AG04449 (cell line): ENCODE data around the gene SCGB3A1.

Experiments used
- CTCF ChIA-PET: fragments of 350-600 bp; formaldehyde crosslinking; extraction: SDS; loops from one replicate; lab custom pipeline; 2021; ENCODE audit warnings: antibody characterized with exemption; lab: Yijun Ruan, JAX
- POLR2A ChIA-PET: fragments of 400-600, 350-600 bp; formaldehyde crosslinking; extraction: SDS; loops from one replicate; lab custom pipeline; 2020; ENCODE audit warnings: antibody characterized with exemption, inconsistent platforms; lab: Yijun Ruan, JAX
- DNase-seq: peaks from one replicate; pipeline ENCODE4 v3.0.0-alpha.2; 2010; ENCODE audit warnings: low read depth, low spot score
- H3K4me3 ChIP-seq: 2 replicates; pipeline ENCODE4 v1.5.1; 2011; ENCODE audit warnings: low read depth, mild to moderate bottlenecking, control low read depth, low read length
- TF ChIP-seq, protein P1 (sequence below): IDR thresholded peaks from one replicate; pipeline ENCODE4 v1.5.1; 2011; ENCODE audit warnings: mild to moderate bottlenecking, moderate library complexity, low read length, control low read depth, inconsistent platforms; ENCODE audit not compliant: insufficient read depth; ENCODE audit errors: missing control alignments

Gene SCGB3A1

DNA sequence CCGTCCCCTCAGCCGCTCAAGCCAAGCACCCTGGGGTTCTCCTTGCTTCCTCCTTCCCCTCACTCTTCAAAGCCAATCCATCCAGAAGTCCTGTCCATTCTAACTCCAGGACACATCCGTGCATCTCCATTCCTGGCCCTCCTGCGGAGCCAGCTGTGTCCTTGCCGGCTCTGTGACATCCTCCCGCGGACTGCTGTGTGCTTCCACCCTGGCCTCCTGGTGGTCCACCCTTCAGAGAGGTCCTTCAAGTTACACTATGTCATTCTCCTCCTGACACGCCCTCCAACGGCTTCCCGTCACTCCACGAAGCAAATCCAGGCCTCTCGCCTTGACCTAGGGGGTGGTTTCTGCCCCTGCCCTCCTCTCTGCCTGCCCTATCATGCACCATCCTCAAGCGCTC is 13.0 kb upstream of the SCGB3A1 start:
- TF ChIP-seq, protein P1, sequence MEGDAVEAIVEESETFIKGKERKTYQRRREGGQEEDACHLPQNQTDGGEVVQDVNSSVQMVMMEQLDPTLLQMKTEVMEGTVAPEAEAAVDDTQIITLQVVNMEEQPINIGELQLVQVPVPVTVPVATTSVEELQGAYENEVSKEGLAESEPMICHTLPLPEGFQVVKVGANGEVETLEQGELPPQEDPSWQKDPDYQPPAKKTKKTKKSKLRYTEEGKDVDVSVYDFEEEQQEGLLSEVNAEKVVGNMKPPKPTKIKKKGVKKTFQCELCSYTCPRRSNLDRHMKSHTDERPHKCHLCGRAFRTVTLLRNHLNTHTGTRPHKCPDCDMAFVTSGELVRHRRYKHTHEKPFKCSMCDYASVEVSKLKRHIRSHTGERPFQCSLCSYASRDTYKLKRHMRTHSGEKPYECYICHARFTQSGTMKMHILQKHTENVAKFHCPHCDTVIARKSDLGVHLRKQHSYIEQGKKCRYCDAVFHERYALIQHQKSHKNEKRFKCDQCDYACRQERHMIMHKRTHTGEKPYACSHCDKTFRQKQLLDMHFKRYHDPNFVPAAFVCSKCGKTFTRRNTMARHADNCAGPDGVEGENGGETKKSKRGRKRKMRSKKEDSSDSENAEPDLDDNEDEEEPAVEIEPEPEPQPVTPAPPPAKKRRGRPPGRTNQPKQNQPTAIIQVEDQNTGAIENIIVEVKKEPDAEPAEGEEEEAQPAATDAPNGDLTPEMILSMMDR, result no peak
- DNase-seq, result no peak
- POLR2A ChIA-PET, result no interaction called here
- no peak overlapping the region for H3K4me3 ChIP-seq
- CTCF ChIA-PET, result interaction anchor here (0.8 to 2.7 kb wide), 3 partner anchors 82 to 310 kb away, joined by 3 to 19 read pairs (median 4); no protein-coding TSS in a partner anchor

DNA sequence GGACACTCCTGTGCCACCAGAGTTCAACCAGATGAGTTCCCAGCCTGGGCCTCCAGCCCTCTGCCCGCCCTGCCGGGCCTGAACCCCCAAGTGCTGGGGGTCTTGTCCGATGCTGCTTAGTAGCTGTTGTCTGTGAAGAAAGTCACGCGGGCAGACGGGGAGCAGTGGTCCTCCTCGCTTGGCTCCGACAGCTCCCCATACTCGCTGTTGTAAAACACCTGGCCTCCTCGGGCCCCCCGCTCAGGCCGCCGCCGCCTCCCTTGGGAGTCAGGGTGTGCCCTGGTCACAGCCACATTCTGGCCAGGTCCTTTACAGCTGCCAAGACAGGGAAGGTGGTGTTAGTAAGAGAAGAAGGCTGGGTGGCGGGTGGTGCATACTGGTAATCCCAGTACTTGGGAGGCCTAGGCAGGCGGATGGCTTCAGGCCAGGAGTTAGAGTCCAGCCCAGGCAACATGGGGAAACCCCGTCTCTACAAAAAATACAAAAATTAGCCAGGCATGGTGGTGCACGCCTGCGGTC is 11.8 kb upstream of the SCGB3A1 start:
- no peak for DNase-seq
- ChIA-PET POLR2A (interaction anchor here (0.6 kb wide), 1 partner anchor 407 kb away, joined by 3 read pairs; no protein-coding TSS in a partner anchor), CTCF (interaction anchor here (1.0 to 1.1 kb wide), 2 partner anchors 309 to 310 kb away, joined by 3 to 4 read pairs; no protein-coding TSS in a partner anchor)
- TF ChIP-seq, protein P1, result no peak
- no peak overlapping the region for H3K4me3 ChIP-seq

DNA sequence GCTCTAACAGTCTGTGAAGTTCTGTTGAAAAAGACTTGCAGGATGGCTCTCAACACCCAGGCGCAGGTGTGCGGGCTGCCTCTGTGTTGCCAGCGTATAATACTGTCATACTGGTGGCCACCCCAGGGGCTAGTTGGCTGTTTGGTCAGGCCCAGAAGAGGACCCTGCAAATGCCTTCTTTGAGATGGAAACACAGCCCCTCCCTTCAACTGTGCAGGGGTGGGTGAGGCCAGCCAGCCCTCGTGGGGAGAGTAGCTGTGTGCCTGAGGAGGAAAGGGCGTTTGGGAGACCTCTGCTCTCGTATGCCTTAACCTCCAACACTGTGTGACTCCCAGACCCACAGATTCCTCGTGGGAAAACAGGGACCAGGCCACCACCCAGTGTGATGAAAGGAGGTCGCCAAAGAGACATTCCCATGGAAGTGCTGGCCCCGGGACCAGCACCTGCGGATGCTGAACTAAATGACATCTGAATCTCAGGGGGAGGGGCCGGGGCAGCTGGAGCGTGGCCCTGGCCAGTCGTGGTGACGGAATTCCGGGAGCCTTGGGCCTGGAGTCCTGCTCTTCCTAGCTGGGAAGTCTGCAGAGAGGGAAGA is 11.3 kb upstream of the SCGB3A1 start:
- TF ChIP-seq, protein P1, result no peak
- no peak overlapping the region for H3K4me3 ChIP-seq
- POLR2A ChIA-PET, result no interaction called here
- CTCF ChIA-PET, result interaction anchor here (1.1 kb wide), 1 partner anchor 310 kb away, joined by 3 read pairs; no protein-coding TSS in a partner anchor
- no peak for DNase-seq

DNA sequence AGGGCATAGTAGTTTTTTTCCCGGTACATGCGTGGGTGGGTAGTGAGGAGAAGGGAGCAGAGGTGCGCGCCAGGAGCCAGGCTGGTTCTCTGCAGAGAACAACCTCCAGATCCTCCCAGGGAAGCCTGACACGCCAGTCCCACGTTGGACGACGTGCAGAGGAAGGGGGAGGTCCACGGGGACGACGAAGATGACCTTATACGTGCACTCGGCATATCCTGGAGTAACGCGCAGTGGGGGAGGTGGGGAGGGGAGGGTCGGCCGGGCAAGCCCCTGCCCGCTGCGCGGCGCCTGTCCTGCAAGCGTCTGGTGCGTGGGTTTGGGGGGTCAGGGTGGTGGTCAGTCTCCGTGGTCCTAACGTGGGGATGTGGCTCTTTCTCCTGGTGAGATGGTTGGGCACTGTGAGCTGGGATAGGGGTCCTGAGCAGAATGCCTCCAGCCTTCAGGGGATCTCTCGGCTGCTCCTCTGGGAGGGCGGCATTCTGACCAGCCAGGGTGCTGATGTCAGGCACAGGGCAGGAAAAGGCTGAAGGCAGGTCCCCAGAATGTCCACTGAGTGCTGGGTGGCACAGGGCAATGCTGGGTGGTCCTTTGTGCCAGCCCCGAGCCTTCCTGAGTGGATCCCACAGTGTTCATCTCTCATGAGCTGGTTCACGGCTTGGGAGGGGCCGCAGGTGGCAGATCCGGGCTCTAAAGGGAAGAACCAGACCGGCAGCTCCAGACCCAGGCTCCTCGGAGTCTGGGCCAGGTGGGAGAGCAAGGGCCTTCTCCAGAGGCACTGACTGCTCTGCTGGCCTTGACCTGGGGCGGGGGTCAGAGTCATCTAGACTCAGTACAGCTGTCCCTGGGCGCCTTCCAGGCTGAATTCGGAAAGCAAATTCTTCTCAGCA is 10.5 kb upstream of the SCGB3A1 start:
- CTCF ChIA-PET, result no interaction called here
- POLR2A ChIA-PET, result no interaction called here

DNA sequence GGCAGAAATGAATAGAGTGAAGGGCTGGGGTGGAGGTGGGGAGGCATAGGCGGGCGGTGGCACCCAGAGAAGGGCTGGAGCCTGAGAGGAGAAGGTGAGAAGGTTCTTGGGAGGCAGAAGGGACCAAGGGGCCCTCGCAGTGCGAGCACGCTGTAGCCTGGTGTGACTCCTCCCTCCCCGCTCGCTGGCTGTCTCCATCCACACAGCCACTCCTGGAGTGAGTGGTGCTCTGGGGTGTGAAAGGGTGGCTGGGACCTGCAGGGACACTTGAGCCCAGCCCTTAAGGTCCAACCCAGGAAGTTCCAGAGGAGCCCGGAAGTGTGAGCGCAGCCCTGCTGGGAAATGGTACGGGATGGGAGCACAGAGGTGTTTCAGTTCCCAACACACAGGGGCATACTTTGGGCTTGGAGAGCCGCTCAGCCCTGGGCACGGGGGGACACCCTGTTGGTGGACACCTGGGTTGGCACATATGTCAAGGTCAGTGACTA is 9.3 kb upstream of the SCGB3A1 start:
- H3K4me3 ChIP-seq, result no peak overlapping the region
- ChIA-PET CTCF (no interaction called here), POLR2A (no interaction called here)
- TF ChIP-seq, protein P1, result no peak
- DNase-seq, result no peak

More for the DNA sequence above, 10.5 kb upstream of the SCGB3A1 start:
- TF ChIP-seq, protein P1, result no peak
- no peak for DNase-seq
- no peak overlapping the region for H3K4me3 ChIP-seq
